Peyer's patch (tissue), 4 donors: ENCODE measurements around the gene TRAPPC3.

Source experiments
- CTCF ChIP-seq, 6 experiments: fragments of 450-650 bp in 4 of 6; fragments of 200-600 bp in 2 of 6; sonication (generic) in 1 of 6; IDR thresholded peaks; one replicate each; pipeline ENCODE4 v1.5.1; 2017 to 2019; ENCODE audit warnings: antibody characterized with exemption in 6 of 6, mild to moderate bottlenecking in 3 of 6, moderate library complexity in 1 of 6
- POLR2A ChIP-seq, 2 donors: fragments of 450-650 bp; IDR thresholded peaks; one replicate each; pipeline ENCODE4 v1.5.1; 2017; ENCODE audit warnings: antibody characterized with exemption in 2 of 2, mild to moderate bottlenecking in 2 of 2, moderate library complexity in 2 of 2

DNA sequence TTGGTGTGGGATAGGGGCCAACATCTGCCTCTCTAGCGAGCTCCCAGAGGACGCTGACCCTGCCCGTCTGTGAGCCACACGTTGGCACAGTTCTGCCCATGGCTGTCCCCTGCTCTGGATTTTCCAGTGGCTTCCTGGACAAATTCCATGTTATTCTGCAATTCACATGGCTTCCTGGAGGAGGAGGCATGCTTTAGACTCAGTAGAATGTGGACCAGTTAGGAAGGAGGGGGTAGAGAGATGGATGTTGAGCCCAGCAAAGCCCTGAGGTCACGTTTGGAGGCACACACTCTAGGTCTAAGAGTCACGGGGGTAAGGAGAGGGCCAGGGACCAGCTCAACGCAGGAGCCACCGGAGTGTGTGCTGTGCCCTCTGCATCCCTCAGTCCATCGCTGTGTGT, 36.5 kb downstream of the TRAPPC3 start:
- TF ChIP-seq CTCF (IDR thresholded peaks at IDR 0.05) = no peak
- TF ChIP-seq POLR2A (IDR thresholded peaks at IDR 0.05) = no peak
